Body of pancreas (tissue), 4 donors: ENCODE data around the gene LRP10.

Experiments
- POLR2A ChIP-seq, 3 donors: fragments of 450-650 bp; IDR thresholded peaks; one replicate each; pipeline ENCODE4 v1.6.1; 2016; ENCODE audit warnings: antibody characterized with exemption in 3 of 3, mild to moderate bottlenecking in 2 of 3
- TF ChIP-seq, protein P1 (sequence below), 7 experiments: fragments of 450-650 bp in 4 of 7; fragments of 200-600 bp in 3 of 7; sonication (generic) in 3 of 7; IDR thresholded peaks; one replicate each; pipeline ENCODE4 v1.5.1; 2016 to 2019; ENCODE audit warnings: antibody characterized with exemption in 7 of 7

DNA sequence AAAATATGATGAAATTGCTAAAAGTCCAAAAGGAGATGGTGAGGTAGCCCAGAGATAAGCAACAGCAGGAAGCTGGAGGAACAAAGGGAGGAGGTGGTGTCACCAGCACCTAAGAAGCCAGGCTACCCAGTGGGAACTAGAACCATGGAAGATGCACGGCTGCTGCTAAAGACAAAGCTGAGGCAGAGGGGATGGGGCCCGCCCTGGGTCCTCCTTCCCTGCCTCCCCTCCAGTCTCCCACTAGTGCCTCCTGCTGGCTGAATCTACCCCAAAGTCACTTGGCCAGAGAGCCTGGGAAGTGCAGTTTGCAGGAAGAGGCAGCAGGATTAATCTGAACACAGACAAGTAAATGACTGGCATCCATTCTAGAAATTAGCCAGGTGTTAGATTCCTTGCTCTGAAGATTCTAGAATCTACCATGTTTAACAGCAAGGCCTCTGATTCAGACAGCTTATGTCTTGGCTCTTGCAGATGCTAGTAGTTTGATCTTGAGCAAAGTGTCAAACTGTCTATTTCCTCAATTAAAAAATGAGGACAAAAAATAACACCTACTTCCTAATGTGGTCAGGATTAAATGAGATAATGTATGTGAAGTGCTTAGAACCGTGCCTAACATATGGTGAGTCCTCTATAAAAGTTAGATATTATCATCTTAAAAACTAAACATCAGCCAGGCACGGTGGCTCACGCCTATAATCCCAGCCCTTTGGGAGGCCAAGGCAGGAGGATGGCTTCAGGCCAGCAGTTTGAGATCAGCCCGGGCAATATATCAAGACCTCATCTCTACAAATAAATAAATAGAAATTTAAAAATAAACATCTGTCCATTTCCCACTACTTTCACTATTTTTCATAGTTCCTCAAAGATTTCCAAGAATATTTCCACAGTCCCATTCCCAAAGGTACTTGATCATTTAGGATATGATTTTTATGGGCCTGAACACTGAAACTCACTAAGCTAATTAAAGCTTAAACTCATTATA is 5.8 kb upstream of the LRP10 start:
- TF ChIP-seq, protein P1, sequence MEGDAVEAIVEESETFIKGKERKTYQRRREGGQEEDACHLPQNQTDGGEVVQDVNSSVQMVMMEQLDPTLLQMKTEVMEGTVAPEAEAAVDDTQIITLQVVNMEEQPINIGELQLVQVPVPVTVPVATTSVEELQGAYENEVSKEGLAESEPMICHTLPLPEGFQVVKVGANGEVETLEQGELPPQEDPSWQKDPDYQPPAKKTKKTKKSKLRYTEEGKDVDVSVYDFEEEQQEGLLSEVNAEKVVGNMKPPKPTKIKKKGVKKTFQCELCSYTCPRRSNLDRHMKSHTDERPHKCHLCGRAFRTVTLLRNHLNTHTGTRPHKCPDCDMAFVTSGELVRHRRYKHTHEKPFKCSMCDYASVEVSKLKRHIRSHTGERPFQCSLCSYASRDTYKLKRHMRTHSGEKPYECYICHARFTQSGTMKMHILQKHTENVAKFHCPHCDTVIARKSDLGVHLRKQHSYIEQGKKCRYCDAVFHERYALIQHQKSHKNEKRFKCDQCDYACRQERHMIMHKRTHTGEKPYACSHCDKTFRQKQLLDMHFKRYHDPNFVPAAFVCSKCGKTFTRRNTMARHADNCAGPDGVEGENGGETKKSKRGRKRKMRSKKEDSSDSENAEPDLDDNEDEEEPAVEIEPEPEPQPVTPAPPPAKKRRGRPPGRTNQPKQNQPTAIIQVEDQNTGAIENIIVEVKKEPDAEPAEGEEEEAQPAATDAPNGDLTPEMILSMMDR (IDR thresholded peaks at IDR 0.05), result no peak
- no peak for TF ChIP-seq POLR2A (IDR thresholded peaks at IDR 0.05)
